T-helper 2 cell treated with Interferon-gamma antibody and Interleukin-4, amounts not matched to agents 5 μg/mL and 100 μg/mL, for 36 hours (primary cell): ENCODE results near the gene DDX24.
A peak's percentile ranks its signal among the peaks of the same experiment; 100 is the strongest.

Source experiments
- DNase-seq: peaks from one replicate; pipeline ENCODE4 v3.0.0; 2021; ENCODE audit warnings: low spot score
- H3K27ac Mint-ChIP-seq: one replicate; pipeline ENCODE4 v1.8.0; 2021; ENCODE audit warnings: mild to moderate bottlenecking, mixed read lengths
- H3K27me3 Mint-ChIP-seq: one replicate; pipeline ENCODE4 v1.8.0; 2021; ENCODE audit warnings: low read depth, mixed read lengths
- H3K36me3 Mint-ChIP-seq: one replicate; pipeline ENCODE4 v1.8.0; 2021; ENCODE audit warnings: low read depth, mixed read lengths
- H3K4me1 Mint-ChIP-seq: one replicate; pipeline ENCODE4 v1.8.0; 2021; ENCODE audit warnings: low read depth, mixed read lengths
- H3K4me3 Mint-ChIP-seq: one replicate; pipeline ENCODE4 v1.8.0; 2022; ENCODE audit warnings: mild to moderate bottlenecking, moderate library complexity, mixed read lengths
- H3K9me3 Mint-ChIP-seq: one replicate; pipeline ENCODE4 v1.8.0; 2021; ENCODE audit warnings: mixed read lengths

DDX24 gene

GRCh38 chr14:94054401-94054800 lies 26.6 kb downstream of the DDX24 start:
- no peak for DNase-seq
- peaks cover 53% of the 10 kb centered on the region for H3K4me1 Mint-ChIP-seq
- no peak overlapping the region for H3K4me3 Mint-ChIP-seq
- H3K9me3 Mint-ChIP-seq: no peaks in the 10 kb centered on the region
- H3K27me3 Mint-ChIP-seq: no peaks in the 10 kb centered on the region
- H3K27ac Mint-ChIP-seq: peak overlapping the region; percentile 50
- H3K36me3 Mint-ChIP-seq: peaks cover 78% of the 10 kb centered on the region

GRCh38 chr14:94052662-94053061 lies 28.3 kb downstream of the DDX24 start:
- H3K27ac Mint-ChIP-seq: peak overlapping the region; percentile 62

GRCh38 chr14:94052199-94052598 lies 28.8 kb downstream of the DDX24 start:
- H3K9me3 Mint-ChIP-seq: no peaks in the 10 kb centered on the region
- peaks cover 70% of the 10 kb centered on the region for H3K36me3 Mint-ChIP-seq
- no peaks in the 10 kb centered on the region for H3K27me3 Mint-ChIP-seq
- no peak for DNase-seq
- no peak overlapping the region for H3K4me3 Mint-ChIP-seq
- H3K4me1 Mint-ChIP-seq: peaks cover 42% of the 10 kb centered on the region
- peak overlapping the region; percentile 62 for H3K27ac Mint-ChIP-seq

More at GRCh38 chr14:94052662-94053061, 28.3 kb downstream of the DDX24 start:
- Mint-ChIP-seq H3K36me3 (peaks cover 71% of the 10 kb centered on the region), H3K4me3 (no peak overlapping the region), H3K27me3 (no peaks in the 10 kb centered on the region), H3K9me3 (no peaks in the 10 kb centered on the region), H3K4me1 (peaks cover 46% of the 10 kb centered on the region)
- DNase-seq: no peak

- no peak for DNase-seq
- no peak overlapping the region for H3K4me3 Mint-ChIP-seq
- peaks cover 37% of the 10 kb centered on the region for H3K4me1 Mint-ChIP-seq
- no peaks in the 10 kb centered on the region for H3K27me3 Mint-ChIP-seq
- peaks cover 71% of the 10 kb centered on the region for H3K36me3 Mint-ChIP-seq
- H3K27ac Mint-ChIP-seq: peak overlapping the region; percentile 62
- H3K9me3 Mint-ChIP-seq: no peaks in the 10 kb centered on the region
These were observed 29.2 kb downstream of the DDX24 start for GRCh38 chr14:94051779-94052178.

GRCh38 chr14:94051115-94051514 lies 29.9 kb downstream of the DDX24 start:
- Mint-ChIP-seq H3K4me1 (peaks cover 31% of the 10 kb centered on the region), H3K27ac (no peak overlapping the region), H3K4me3 (no peak overlapping the region)

GRCh38 chr14:94050231-94050880 lies 30.6 kb downstream of the DDX24 start:
- H3K4me1 Mint-ChIP-seq: peaks cover 23% of the 10 kb centered on the region
- peaks cover 61% of the 10 kb centered on the region for H3K36me3 Mint-ChIP-seq
- DNase-seq: no peak
- H3K4me3 Mint-ChIP-seq: no peak overlapping the region
- H3K9me3 Mint-ChIP-seq: no peaks in the 10 kb centered on the region
- peak overlapping the region; percentile 3 for H3K27ac Mint-ChIP-seq
- H3K27me3 Mint-ChIP-seq: no peaks in the 10 kb centered on the region

More at GRCh38 chr14:94051115-94051514, 29.9 kb downstream of the DDX24 start:
- H3K9me3 Mint-ChIP-seq: no peaks in the 10 kb centered on the region
- H3K36me3 Mint-ChIP-seq: peaks cover 67% of the 10 kb centered on the region
- H3K27me3 Mint-ChIP-seq: no peaks in the 10 kb centered on the region
- DNase-seq: no peak

GRCh38 chr14:94049625-94050023 lies 31.4 kb downstream of the DDX24 start:
- DNase-seq: no peak
- Mint-ChIP-seq H3K9me3 (no peaks in the 10 kb centered on the region), H3K36me3 (peaks cover 56% of the 10 kb centered on the region), H3K4me1 (peaks cover 16% of the 10 kb centered on the region), H3K27me3 (no peaks in the 10 kb centered on the region), H3K27ac (no peak overlapping the region), H3K4me3 (no peak overlapping the region)

GRCh38 chr14:94048691-94049624 lies 32.0 kb downstream of the DDX24 start:
- H3K4me1 Mint-ChIP-seq: peaks cover 10% of the 10 kb centered on the region
- DNase-seq: no peak
- H3K36me3 Mint-ChIP-seq: peaks cover 52% of the 10 kb centered on the region
- no peak overlapping the region for H3K27ac Mint-ChIP-seq
- H3K4me3 Mint-ChIP-seq: no peak overlapping the region
- H3K27me3 Mint-ChIP-seq: no peaks in the 10 kb centered on the region
- no peaks in the 10 kb centered on the region for H3K9me3 Mint-ChIP-seq

GRCh38 chr14:94047581-94047980 lies 33.4 kb downstream of the DDX24 start:
- Mint-ChIP-seq H3K9me3 (no peaks in the 10 kb centered on the region), H3K27me3 (no peaks in the 10 kb centered on the region), H3K4me3 (no peak overlapping the region), H3K36me3 (peaks cover 44% of the 10 kb centered on the region), H3K27ac (no peak overlapping the region), H3K4me1 (peaks cover 7% of the 10 kb centered on the region)
- no peak for DNase-seq

GRCh38 chr14:94046696-94047250 lies 34.2 kb downstream of the DDX24 start:
- no peak overlapping the region for H3K27ac Mint-ChIP-seq

GRCh38 chr14:94045563-94046345 lies 35.2 kb downstream of the DDX24 start:
- peaks cover 26% of the 10 kb centered on the region for H3K36me3 Mint-ChIP-seq
- no peak overlapping the region for H3K4me3 Mint-ChIP-seq
- no peaks in the 10 kb centered on the region for H3K27me3 Mint-ChIP-seq
- H3K4me1 Mint-ChIP-seq: no peaks in the 10 kb centered on the region
- H3K27ac Mint-ChIP-seq: no peak overlapping the region
- DNase-seq: no peak
- no peaks in the 10 kb centered on the region for H3K9me3 Mint-ChIP-seq

More at GRCh38 chr14:94046696-94047250, 34.2 kb downstream of the DDX24 start:
- H3K27me3 Mint-ChIP-seq: no peaks in the 10 kb centered on the region
- H3K9me3 Mint-ChIP-seq: no peaks in the 10 kb centered on the region
- no peak overlapping the region for H3K4me3 Mint-ChIP-seq
- no peaks in the 10 kb centered on the region for H3K4me1 Mint-ChIP-seq
- peaks cover 35% of the 10 kb centered on the region for H3K36me3 Mint-ChIP-seq
- DNase-seq: no peak

- H3K27me3 Mint-ChIP-seq: no peaks in the 10 kb centered on the region
- H3K27ac Mint-ChIP-seq: no peak overlapping the region
- no peak overlapping the region for H3K4me3 Mint-ChIP-seq
- no peak for DNase-seq
- peaks cover 20% of the 10 kb centered on the region for H3K36me3 Mint-ChIP-seq
- no peaks in the 10 kb centered on the region for H3K9me3 Mint-ChIP-seq
- H3K4me1 Mint-ChIP-seq: no peaks in the 10 kb centered on the region
These were observed 35.9 kb downstream of the DDX24 start for GRCh38 chr14:94045101-94045500.

GRCh38 chr14:94044476-94045091 lies 36.4 kb downstream of the DDX24 start:
- Mint-ChIP-seq H3K4me1 (no peaks in the 10 kb centered on the region), H3K4me3 (no peak overlapping the region), H3K27ac (no peak overlapping the region), H3K27me3 (no peaks in the 10 kb centered on the region), H3K36me3 (peaks cover 17% of the 10 kb centered on the region), H3K9me3 (no peaks in the 10 kb centered on the region)
- DNase-seq: no peak
